ENCODE measurements around the gene TMEM101.

DNA sequence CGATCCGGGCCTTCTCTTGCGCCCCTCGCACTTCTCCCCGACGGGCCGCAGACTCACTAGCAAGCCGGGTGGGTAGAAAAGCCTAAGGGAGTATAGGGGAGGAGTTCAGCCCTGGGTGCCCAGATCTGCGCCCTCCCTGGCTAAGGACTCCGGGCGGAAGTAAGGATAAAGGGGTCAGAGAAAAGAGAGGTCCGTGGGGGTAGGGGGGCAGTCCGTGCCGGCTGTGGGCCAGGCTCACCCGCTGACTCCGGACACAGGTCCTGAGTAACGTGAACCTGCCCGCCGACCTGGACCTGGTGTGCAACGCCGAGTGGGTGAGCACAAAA lies 8.5 kb downstream of the TMEM101 start:
- TF ChIP-seq POLR2A (IDR thresholded peaks at IDR 0.05; ENCODE audit: low read depth, low read length) (no peak), POLR2AphosphoS5 (IDR thresholded peaks at IDR 0.05; ENCODE audit: low read depth, low read length) (no peak)

Data from GM12892 (cell line).